Activated CD4-positive, alpha-beta T cell treated with anti-CD3 and anti-CD28 coated beads, Interleukin-2, amount 50 U/mL, for 16 hours (primary cell): ENCODE measurements around the gene CMKLR1.

Experiments
- DNase-seq: peaks from one replicate; pipeline ENCODE4 v3.0.0-alpha.2; 2020

Gene CMKLR1

GRCh38 chr12:108360487-108360886 is 21.4 kb upstream of the CMKLR1 start:
- no peak for DNase-seq

GRCh38 chr12:108360057-108360456 is 20.9 kb upstream of the CMKLR1 start:
- DNase-seq = no peak

- DNase-seq = no peak
Measured at GRCh38 chr12:108358580-108358965, 19.5 kb upstream of the CMKLR1 start.

DNA sequence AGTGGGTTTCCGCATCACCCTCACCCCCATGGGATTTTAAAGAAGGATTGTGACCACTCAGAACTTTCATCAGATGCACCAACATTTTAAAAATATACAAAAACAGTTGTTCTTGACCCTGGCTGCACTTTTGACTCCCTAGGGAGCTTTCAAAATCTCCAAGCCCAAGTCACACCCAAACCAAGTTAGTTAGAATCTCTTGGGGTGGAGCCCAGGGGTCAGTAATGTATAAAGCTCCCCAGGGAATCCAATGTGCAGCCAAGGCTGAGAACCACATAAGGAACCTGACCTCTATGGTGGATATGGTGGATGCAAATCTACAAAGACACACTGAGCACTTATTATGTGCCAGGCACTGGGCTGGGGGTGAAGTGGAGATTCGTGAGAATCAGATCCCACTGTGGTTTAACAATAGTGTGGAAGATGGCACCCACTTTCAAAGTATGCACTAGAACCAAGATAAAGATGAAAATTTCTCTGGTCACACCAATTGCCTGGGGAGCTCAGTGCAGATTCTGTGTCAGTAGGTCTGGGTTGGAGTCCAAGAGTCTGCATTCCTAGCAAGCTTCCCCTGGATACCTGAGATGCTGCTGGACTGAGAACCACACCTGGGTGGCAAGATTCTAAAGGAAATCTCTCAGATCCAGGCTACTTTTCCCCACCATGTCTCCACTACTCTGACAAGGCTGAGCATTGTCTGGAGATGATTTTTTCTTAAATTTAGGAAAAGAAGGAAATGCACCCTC is 18.9 kb upstream of the CMKLR1 start:
- no peak for DNase-seq

DNA sequence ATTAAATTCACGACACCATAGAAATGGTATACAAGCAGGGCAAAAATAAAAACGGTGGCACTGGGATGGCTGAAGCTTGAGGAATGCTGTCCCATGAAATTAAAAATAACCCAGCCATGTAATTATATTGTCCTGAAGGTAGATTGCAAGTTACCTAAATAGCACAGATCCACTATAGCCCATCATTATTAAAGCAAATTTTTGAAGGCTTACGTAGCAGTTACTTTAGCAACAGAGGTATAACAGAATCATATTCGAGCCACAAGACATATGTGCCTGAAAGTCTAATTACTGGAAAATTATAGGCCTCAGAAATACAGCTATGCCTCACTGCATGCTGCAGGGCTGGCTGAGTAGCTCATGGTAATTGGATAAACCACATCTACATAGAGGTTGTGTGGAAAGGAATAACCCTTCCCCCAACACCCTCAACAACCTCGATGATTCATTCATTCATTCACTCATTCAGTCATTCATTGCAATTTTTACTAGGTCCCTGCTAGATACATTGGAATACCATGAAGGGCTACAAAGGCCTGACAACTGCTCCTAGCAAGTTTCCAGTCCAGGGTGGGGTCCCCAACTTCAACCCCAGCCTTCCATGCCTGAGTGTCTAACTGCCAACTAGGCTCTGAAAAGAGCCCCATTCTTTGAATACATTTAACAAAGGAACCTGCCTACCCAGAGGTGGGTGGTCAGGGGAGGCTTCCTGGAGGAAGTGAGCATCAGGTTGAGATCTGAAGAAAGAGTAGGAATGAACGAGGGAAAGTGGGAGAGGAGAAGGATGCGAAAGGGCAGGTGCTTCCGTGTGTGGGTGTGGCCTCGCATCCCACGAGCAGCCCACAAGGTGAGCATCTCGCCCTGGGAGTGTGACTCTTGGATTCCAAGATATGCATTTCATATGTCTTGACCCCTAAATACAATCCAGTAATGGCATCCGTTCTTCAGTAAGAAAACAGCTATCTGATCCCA is 18.0 kb upstream of the CMKLR1 start:
- DNase-seq = no peak

- DNase-seq = no peak
Measured at GRCh38 chr12:108355069-108355468, 16.0 kb upstream of the CMKLR1 start.

- DNase-seq = no peak
Measured at GRCh38 chr12:108352591-108352990, 13.5 kb upstream of the CMKLR1 start.

GRCh38 chr12:108350511-108350910 is 11.4 kb upstream of the CMKLR1 start:
- DNase-seq = no peak

DNA sequence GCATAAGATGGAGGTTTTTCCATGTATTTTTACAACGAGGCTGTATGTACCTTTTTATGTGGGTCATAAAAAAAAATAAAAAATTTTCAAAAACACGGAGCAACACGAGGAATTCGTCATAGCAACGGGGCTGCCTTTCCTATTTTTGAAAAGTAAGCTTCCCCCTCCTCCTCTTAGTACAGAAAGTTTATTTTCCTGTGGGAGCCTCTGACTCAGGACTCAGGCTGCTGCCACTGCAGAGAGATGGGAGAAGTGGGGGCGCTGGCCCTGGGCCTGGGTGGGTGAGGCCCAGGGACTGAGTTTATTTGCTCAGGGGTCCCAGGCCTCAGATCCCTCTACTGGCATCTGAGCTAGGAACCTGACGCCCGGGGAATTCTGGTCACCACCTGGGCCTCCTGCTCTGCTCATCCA is 10.2 kb upstream of the CMKLR1 start:
- DNase-seq = no peak

DNA sequence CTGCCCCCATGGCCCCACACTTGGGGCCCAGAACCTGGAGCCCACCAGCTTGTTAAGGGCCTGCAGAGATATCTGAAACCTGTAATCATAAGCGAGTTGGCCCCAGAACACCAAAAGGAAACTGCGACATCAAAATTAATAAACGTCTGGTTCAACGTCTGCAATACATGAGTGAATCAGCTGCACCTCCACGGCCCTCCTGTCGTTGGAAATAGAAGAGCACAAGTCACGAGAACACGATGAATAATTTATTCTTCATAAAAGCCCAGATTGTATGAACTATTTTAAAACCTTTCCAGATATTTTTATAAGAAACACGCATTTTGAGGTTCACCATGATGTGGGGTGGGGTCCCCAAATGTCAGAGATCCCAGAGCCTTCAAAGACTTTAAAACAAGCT is 9.7 kb upstream of the CMKLR1 start:
- DNase-seq = no peak

- no peak for DNase-seq
Measured at GRCh38 chr12:108346727-108347710, 7.9 kb upstream of the CMKLR1 start.

DNA sequence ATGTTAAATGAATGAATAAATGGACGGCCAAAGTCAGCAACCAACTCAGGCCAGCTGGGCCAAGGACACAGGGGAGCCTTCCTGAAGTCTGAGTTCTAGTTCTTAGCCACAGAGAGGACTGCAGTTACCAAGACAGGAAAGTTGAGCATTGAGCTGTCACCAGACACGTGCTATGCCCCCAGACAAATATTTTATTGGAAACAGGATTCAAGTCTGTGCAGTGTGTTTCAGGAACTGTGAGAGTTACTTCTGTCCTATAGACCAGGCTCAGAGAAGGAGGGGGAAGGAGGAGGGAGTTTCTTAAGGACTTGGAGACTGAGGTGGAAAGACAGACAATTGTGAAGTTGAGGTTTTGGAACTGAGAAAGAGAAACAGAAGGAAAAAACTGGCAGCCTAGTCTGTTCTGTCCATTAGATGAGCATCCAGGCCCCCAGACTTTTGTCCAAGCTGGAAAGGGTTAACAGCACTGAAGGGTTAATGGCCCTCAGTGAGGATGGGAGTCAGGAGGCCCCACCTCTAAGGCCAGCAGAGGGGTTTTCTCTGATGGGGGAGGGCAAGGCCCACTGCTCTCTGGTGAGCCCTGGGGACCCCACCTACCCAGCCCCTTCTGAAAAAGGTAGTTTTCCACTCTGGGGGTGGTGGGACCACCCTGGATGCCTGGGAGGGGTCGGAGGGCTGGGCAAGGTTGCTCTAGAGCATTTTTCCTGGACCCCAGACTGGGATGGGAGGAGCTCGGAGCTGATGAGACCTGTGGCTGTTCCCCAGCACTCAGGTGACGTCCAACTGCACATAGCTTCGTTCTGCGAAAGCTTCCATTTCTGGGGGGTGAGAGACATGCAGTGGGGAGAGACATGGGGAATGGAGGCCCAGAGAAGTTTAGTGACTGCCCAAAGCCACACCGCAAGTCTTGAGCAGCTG is 6.9 kb upstream of the CMKLR1 start:
- no peak for DNase-seq

GRCh38 chr12:108342985-108343384 is 3.9 kb upstream of the CMKLR1 start:
- no peak for DNase-seq

GRCh38 chr12:108341854-108342847 is 3.0 kb upstream of the CMKLR1 start:
- DNase-seq = no peak

DNA sequence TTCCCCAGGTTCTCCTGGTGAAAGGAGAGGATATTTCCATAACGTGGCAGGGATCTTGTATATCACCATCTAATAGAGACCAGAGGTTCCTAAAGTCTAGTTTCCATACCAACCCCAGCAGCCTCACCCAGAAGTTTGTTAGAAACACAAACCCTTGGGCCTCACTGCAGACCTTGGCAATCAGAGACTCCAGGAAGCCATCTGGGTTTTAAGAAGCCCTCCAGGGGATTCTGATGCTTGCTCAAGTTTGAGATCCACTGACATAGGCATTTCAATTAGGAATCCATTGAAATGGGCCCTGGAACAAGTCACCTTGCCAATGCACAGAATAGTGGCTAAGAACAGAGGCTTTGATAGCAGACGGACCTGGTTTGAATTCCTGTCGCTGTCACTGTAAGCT is 2.2 kb upstream of the CMKLR1 start:
- no peak for DNase-seq

DNA sequence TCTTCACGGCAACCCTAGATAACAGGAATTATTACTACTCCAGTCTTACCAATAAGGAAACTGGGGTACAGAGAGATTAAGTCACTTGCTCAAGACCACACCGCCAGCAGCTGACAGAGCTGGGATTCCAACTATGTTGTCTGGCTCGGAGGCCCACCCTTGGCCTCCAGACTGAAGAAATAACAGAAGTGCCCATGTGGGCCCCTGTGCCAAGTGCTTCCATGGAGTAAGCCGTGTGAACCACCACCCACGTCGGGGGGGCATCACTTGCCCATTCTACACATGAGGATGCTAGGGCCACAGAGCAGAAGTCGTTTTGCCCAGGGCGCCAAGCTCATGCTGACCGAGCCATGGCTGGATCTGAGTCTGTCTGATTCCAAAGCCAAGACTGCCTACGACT is 926 bp upstream of the CMKLR1 start:
- DNase-seq = no peak

DNA sequence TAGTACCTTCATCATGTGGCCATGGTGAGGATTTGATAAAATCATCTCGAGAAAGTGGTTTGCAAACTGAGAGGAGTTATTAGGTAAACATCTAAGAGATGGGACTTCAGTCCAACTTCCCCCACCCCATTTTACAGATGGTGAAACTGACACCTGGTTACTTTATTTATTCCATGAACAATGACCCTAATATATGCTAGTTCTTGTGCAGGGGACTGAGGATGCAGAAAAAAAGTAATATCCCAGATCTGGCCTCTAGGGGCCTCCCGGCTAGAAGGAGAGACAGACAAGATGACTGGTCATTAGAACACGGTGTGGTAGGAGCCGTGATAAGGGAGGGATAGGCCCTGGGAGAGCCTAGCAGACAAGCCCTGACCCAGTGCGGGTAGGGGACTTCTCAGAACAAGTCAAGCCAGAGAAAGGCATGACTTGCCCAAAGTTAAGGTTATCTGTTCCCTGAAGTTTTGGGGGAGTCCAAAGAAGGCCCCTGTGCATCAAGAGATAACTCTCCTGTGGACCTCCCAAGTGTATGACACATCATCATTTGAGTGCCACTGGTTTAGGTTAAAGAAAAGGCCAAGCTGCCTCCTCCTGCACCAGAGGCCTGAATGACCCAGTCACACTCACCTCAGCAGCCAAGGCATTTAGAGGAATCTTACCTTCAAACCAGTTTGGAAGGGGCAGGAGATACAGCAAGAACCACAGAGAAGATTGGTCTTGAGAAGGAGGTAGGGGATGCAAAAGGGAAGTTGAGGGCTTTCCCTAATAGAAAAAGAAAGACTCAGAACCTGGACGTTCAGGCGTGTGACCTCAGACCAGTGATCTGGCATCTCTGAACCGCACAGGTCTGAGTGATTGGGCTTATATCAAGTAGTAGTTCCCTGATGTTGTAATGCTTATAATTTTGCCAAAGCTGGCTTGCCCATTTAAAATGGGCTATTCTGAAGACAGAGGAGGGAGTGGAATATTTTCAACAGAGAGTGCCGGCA is 1.6 kb downstream of the CMKLR1 start:
- peak; percentile 18 for DNase-seq

DNA sequence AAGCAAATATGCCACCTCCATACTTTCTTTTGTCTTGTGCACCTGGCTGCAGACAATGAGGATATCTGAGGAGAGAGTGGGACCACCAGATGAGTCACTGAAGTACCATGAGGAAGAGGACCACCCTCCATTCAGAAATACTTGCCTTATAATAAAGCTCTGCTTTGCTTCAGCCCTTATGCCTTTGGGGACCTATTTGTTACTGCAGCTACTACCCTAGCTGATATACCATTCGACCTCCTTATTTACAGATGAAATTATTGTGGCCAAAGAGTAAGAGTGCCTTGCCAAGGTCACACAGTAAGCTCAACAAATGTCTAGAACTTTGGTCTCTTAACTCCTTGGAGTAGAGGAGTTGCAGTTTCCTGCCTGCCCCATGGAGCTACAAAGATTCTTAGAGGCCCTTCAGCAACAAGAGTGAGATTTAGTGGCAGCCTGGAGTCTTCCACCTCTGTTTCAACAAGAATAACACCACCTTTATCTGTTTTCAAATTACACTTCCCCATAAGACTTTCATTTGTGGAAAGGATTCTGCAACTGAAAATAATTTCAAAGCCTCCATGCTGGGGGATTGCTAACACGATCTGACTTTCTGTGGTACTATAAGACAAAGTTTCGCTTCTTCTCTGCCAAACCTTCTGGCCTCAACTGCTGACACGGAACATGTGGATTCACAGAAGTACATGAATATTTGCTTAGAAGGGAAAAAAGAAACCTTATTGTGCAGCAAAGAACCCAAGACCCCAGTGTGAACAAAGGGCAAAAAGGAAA is 3.6 kb downstream of the CMKLR1 start:
- no peak for DNase-seq
